ENCODE results near the gene CYSTM1.

The CYSTM1 gene

DNA sequence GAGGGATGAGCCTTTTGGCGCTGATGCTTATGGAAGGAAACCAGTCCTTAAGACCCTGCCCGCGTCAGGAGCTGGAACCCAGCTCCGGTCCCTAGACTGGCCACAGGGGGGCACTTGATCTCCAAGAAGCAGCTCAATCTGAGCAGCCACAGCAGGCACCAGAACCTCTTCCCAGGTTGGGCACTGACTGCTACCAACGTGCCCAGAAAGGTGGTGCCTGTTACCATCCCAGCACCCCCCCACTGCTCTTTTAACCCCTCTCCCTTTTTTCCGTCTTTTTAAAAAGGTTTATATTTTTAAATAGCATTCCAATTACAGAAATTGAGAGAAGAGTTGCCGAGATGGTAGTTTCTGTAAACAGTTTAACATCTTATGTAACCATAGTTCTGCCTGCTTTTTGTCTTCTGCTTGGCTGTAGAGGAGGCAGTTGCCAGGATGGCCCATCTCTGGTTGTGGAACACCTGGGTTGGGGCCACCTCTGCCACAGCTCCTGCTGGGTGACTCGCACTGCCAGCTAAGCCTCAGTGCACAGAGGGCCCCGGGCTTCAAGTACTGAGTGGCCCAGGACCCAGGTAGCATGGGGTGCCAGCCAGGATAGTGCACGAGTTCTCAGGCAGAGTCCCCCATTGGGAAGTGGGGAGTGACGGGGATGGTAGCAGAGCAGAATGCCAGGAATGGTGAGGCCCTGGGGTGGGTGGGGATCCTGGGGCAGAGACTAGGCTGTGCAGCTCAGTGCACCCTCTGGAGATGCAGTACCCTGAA, 65.1 kb downstream of the CYSTM1 start:
- peak; percentile 69 for DNase-seq

DNA sequence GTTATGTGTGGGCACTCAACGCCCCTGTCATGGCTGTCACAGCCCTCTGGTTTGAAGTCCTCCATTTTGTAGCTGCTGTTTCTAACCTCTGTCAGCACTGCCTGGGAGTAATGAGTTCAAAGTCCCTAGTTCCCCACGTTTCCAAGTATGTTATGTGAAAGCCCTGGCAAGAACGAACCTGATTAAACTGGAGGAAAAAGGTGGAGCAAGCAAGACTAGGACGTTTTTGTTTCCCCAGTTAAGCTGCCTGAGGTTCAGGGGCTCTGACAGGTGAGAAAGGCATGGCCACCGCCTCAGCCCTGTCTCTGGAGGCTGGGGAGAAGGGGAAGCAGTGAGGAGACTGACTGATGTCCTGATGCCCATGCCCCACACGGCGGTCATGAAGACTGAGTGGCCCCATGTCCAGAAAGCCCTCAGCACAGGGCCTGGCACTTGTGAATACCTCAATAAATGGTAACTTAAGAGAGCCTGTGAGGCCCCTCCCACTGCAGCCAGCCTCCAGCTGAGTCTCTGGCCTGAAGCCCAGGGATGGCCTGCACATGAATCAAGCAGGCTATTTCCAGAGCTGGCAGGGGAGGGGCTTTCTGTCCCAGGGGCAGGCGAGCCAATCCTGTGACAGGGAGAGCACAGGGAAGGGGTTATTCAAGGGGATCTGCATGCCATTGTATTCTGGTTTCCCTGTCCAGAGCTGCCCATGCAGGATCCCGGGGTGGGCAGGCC, 66.2 kb downstream of the CYSTM1 start:
- peak; percentile 84 for DNase-seq

DNA sequence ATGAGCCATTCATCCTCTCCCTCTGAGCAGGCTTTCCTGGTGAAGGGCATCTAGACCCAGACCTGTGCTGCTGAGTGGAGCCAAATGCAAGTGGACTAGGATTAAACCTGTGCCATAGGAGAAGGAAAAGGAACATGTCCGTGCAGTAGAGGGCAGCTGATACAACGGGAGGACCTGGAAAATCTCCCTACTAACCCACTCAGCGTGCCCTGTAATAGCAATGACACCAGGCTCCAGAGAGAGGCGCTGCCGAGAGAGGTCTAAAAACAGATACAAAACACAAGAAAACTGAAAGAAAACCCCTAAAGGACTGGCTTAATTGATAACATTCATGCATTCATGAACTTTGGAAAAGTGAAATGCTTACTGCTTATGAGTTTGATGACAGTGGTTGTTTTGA, 67.1 kb downstream of the CYSTM1 start:
- no peak for DNase-seq

DNA sequence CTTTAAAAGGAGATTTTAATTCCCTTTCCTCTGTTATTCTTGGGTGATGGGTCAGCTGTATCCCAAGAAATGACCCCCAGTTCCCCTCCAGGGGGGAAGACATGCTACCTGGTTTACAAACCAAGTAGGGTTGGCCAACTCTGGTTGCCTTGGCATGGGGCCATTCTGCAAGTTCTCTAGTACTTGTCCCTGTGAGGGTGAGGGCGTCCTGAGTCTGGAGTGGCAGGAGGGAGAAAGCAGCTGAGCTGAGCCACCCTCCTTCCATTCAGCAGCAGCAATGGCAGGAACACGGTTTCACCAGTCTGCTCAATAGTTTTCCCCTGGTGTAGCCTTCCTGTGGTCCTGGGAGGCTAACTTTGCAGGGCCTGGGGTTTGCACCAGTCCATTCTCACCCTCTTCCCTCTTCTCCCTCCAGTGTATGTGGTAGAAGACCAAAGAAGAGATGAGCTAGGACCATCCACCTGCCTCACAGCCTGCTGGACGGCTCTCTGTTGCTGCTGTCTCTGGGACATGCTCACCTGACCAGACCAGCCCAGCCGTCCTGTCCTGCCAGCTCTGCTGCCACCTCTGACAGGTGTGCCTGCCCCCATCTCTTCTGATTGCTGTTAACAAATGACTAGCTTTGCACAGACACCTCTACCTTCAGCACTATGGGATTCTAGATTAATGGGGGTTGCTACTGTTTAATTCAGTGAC, 68.0 kb downstream of the CYSTM1 start:
- DNase-seq = no peak

DNA sequence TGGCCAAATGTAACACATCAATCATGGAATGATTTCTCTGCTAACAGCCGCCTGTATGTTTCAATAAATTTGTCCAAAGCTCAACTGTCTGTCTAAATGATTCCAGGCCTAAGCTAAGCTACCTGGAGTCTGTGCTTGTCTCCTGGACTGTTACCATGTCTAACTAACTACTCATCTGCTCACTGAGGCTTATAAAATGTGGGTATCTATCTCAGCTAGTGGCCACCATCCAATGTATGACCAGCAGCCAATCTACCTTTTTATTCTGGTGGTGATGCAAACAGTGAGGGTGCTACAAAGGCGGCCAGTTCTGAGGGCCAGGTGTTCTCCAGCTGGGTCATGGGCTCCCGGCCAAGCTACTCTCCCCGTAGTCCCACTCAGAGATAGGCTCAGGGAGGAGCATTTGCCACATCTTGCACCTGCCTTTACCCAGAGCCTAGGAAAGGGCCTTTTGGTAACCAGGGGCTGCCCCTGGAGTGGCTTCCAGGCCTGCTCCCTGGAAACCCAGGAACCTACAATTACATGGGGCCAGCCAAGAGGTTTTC, 68.8 kb downstream of the CYSTM1 start:
- no peak for DNase-seq

DNA sequence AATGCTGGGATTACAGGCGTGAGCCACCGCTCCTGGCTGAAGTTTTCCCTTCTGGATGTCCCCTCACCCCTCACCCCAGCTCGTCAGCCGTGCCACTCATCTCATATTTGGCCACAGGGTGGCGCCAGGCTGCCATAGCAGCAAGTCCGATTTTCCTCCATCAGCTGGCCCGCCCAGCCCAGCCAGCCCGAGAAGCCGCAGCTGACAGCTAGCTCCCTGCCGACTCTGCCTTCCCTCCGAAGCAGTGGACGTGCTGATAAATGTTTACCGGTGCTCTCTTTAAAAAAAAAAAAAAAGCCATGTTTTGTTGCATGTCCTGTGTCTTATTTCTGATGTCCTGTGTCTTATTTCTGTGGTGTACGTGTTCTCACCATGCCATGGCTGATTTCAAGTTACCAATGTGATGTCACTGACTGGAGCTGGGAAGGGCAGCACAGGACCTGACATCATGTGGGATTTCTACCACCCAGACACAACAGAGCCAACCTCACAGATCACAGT, 69.6 kb downstream of the CYSTM1 start:
- DNase-seq = peak; percentile 91

DNA sequence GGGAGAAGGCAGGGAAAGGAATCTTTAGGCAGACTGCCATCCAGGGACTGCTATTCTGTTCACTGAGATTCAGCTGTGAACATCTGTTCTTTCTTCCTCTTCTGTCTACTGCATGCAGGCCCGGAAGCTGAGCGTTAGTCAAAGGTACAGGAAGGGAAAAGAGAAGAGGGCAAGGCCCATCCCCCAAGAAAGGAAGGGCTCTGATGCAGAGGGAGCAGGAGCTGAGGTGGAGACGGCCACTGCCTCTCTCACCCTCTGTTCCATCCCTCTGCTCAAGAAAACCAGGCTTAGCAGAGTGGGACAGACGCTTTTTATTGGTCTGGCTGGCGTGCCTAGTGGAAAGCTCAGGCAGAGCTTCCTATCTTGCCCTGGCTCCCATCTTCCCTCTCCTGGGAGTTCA, 70.4 kb downstream of the CYSTM1 start:
- no peak for DNase-seq

DNA sequence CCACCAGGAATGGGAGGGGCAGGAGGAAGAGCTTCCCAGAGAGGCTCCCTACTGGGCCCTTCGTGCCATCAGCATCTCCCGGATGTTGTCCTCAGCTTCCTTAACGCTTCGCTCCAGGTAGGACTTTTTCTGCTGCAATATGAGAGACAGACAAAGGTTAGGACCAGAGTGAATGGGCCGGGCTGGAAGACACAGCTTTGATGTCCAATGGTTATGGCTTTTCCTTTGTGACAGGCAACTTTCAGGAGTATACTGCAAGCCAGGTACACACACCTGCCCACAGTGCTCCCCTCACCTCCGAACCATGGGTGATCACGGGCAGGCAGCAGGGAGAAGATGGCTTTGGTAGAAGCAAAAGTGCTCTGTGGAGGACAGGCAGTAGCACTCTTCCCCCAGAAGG, 70.9 kb downstream of the CYSTM1 start:
- DNase-seq = no peak

DNA sequence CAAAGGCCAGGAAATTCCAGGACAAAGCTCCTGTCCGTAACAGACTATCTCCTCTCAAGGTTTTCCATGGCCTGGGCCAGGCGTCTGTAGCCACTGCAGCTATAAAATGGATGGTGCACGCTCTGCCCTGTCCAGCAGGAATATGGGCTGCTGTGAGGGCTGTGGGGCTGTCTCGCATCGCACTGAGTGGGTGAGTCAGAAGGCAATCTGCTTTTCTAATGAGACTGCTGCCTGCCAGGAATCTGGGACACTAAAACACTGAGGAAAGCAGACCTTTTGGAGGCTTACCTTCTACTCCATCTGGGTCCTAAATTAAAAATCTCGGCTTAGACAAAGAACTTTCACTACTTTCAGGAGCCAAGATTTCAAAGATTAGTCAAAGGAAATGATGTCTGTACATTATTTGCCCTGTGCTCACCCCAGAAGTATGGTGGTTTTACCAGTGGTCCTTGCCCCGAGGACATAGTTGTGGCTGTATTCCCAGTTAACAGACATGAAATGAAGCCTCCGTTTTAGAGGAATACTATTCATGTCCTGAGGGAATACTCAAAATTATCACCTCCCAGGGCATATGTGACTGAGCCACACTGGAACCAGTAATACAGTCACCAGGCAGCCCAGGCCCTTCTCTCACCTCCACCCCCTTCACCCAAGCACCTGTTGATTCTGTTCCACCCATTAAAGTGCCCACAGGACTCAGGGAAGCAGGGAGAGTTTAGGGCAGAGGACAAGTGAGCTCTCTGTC, 71.6 kb downstream of the CYSTM1 start:
- peak; percentile 64 for DNase-seq

DNA sequence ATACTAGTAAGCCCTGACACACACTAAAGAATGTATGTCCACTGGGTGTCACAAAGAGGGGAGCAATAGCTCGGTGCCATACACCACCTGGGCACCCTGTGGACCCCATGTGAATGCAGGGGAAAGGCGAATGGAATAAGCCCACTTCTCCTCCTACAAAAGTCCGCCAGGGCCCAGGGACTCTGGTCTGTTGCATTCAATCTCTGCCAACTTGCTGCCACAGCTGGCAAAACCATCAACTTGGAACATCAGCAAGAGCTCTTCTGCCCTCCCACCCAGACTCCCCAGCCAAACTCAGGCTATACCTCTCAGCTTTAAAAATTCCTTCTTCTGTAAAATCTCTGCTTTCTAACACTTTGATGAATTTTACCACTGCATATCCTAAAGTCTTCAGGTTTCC, 73.4 kb downstream of the CYSTM1 start:
- no peak for DNase-seq

DNA sequence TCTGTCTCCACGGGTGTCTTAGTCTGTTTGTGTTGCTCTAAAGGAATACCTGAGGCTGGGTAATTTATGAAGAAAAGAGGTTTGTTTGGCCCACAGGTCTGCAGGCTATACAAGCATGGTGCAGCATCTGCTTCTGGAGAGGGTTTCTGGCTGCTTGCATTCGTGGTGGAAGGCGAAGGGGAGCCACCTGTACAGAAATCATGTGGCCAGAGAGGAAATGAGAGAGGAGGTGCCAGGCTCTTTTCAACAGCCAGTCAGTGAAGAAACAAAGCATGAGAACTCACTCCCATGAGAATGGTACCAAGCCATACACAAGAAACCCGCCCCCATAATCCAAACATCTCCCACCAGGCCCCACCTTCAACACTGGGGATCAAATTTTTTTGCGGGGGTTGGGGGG, 74.5 kb downstream of the CYSTM1 start:
- DNase-seq = no peak

DNA sequence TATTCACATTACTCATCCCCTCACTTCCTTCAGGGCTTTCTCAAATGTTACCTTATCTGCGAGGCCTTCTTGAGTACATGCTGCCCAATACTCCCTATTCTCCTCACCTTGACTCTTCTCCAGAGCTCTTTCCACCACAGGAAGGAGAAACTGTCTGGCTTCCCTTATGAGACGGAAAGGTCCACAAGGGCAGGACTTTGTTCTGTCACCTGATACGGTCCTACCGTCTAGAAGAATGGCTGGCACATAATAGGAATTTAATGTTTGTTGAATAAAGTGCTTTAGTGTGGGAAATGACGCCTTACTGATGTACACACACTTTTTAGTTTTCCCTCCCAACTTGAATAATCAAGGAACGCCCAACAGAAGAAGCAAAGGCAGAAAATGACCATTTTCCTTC, 75.4 kb downstream of the CYSTM1 start:
- DNase-seq = no peak

DNA sequence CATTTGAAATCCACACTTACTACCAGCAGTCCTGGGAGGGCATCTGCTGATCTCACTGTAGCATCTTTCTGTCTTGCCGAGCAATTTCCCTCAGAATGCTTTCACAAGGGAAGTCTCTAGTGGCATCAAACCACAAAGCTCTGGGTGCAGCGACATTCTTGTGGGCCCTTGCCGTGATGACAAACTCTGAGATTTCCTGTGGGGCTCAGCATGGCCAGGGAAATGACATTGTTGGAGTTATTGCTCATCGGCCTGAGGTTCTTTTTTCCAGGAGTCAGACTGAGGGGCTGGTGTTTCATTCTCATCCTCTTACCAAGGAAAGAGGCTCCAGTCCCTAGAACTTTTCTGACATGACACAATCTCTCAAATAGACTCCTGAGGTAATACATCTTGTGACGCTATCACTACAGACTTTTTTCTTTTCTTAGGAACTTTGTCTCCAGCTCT, 76.6 kb downstream of the CYSTM1 start:
- DNase-seq = no peak

DNA sequence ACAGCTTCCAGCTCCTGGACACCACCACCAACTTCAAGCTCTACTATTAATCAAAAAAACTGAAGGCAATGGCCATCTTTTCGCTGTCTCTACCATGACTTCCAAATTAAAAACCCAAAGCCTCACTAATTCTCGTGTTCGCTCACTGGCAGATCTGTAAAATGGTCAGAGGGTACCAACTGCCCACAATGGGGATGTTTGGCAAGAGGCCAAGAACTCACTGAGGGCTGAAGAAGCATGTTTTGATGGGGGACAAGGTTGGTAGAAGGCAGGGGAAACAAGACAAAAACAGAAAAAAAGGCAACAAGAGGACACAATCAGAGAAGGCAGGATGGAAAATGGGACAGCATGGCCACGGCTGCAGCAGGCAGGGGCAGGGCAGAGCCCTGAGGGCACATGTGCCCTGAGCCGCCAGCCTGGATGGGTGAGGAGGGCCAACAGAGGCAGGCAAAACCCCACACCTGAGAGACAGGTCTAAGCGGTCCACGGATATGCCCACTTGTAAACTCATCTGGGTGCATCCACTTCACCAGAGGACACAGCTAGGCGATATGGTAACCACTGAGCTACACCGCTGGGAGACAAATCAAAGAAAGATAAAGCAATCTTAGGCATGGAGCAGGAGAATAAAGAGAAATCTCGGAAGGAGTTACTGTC, 77.6 kb downstream of the CYSTM1 start:
- DNase-seq = no peak

DNA sequence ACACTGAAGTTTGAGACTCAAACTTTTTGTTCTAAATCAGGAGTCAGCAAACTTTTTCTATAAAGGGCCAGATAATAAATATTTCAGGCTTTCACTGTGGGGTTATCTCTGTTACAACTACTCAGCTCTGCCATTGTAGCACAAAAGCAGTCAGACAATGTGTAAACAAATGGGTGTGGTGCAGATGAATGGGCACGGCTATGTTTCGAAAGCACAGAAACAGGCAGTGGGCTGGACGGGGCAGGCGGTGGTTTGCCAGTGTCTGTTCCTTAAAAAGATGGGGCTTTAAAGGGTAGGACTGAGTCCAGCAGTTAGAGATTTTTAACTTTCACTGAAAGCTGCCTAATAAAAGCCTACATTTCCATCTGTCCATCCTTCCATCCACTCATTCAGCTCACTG, 79.0 kb downstream of the CYSTM1 start:
- DNase-seq = no peak

DNA sequence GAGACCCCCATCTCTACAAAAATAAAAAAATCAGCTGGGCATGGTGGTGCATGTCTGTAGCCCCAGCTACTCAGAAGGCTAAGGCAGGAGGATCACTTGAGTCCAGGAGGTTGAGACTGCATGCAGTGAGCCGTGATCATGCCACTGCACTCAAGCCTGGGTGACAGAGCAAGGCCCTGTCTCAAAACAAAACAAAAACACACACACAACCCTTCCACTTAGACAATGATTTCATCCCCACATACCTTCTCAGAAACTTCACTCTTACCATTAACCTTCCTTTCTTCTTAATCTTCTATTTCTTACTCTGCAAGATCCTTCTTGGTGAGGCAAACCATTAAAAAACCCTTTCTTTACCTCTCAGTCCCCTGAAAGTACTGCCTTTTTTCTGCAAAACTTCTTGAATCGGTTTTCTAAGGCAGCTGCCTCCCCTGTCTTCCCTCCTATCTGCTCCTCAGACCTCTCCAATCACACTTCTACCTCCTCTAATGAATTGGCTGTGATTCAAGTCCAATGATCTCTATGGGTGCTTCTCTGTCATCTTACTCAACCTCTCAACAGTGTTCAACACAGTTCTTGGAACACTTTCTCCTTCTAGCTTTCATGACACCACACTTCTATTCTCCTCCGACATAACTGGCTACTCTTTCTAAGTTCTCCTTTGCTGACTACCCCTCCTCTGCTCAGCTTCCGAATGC, 80.6 kb downstream of the CYSTM1 start:
- no peak for DNase-seq

DNA sequence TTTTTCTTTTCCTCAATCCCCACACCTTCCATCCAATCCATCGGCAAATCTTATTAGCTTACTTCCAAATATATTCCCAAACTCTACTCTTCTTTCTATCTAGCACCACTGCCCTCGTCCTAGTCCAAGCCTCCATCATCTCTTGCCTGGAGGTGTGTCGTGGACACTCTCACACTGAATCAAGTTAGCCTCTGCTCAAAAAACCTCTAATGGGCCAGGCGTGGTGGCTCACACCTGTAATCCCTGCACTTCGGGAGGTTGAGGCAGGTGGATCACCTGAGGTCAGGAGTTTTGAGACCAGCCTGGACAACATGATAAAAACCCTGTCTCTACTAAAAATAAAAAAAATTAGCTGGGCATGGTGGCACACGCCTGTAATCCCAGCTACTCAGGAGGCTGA, 81.7 kb downstream of the CYSTM1 start:
- DNase-seq = no peak

DNA sequence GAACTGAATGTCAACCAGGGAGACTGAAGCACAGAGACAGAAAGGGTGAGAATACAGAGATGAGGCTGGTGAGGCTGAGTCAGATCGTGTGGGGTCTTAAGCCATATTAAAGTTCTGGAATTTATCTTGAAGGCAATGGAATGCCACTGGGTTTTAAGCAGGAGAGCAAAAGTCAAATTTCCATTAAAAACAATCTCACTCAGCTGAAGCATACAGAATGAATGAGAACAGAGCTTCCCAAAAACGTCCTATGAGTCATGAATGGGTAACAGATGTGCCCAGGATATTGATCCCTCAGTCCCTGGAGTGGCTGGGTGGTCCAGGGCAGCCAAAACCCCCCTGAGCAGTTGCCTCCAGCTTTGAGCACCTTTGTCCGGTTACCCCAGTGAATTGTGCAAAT, 83.0 kb downstream of the CYSTM1 start:
- DNase-seq = no peak

DNA sequence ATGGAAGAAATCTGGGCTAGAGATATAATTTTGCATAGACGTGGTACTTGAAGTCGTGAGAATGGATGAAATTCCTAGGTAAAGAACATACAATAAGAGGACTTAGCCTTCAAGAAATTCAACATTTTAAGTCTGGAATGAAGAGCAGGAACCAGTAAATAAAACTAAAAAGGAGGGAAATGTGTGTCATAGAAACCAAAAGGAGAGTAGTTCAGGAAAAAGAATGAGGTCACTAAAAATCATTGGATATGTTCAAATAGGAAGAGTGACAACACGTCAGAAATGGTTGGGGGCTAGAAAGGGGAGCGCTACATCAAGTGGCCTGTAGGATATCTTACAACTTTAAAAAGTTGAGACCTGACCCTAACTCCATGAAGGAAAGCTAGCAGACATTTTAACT, 83.9 kb downstream of the CYSTM1 start:
- DNase-seq = no peak

DNA sequence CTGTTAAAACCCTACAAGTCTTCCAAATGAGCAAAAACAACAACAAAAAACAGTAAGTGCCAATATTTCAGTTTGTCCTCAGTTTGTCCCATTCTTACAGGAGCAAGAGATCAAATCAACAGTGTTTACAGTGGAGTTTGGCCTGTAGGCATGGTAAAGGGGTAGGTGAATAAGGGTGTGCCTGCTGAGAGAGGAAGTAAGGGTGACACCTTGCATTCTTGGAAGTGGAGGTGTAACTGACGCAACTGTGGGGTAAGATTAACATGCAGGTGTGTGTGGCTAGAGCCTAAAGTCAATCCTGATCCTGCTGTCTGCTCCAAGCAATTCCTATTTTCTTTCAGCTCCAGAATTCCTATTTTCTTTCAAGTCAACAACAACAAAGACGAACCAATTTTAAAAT, 84.5 kb downstream of the CYSTM1 start:
- no peak for DNase-seq

DNA sequence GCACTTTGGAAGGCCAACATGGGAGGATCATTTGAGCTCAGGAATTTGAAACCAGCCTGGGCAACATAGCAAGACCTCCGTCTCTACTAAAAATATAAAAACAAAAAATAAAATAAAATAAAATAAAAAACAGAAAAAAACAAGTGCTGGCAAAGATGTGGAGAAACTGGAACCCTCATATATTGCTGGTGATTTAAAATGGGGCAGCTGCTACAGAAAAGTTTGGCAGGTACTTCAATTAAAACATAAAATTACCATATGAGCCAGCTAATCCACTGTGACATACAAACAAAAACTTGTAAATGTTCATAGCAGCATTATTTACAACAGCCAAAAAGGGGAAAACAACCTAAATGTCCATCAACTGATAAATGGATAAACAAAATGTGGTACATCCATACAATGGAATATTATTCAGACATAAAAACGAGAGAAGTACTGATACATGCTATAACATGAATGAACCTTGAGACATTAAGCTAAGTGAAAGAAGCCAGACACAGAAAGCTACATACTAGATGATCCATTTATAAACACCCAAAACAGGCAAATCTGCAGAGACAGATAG, 85.2 kb downstream of the CYSTM1 start:
- DNase-seq = no peak
